Heart right ventricle (tissue), 16 donors: ENCODE data around the gene ACP1. TPM values are rescaled to one million over a fixed set of nuclear protein-coding genes. Genes with fewer than 3 reads are reported as not detected.

Experiments used
- ATAC-seq, 8 donors: fragments of 200-7000 bp; cut with Tn5 transposase; one replicate each; pipeline ENCODE4 v1.9.1; 2020; ENCODE audit warnings: mild to moderate bottlenecking in 8 of 8, moderate library complexity in 8 of 8, moderate number of reproducible peaks in 1 of 8
- DNase-seq, 2 donors: peaks; one replicate each; pipeline ENCODE4 v3.0.0-alpha.2; 2020
- H3K27ac ChIP-seq, 10 donors: fragments of 200-600 bp; sonication (generic) in 2 of 10; one replicate each; pipeline versions ENCODE4 v1.5.0 to v1.8.0; 2020 to 2022; ENCODE audit warnings: mild to moderate bottlenecking in 3 of 10
- H3K27me3 ChIP-seq, 7 donors: fragments of 200-600 bp; one replicate each; pipeline ENCODE4 v1.8.0; 2021 to 2022; ENCODE audit warnings: mild to moderate bottlenecking in 2 of 7
- H3K36me3 ChIP-seq, 9 donors: fragments of 200-600 bp; sonication (generic) in 1 of 9; one replicate each; pipeline versions ENCODE4 v1.5.0 to v1.8.0; 2020 to 2022; ENCODE audit warnings: mild to moderate bottlenecking in 2 of 9
- H3K4me1 ChIP-seq, 9 donors: fragments of 200-600 bp; sonication (generic) in 1 of 9; one replicate each; pipeline versions ENCODE4 v1.5.0 to v1.8.0; 2020 to 2022; ENCODE audit warnings: mild to moderate bottlenecking in 4 of 9
- H3K4me3 ChIP-seq, 10 donors: fragments of 200-600 bp; sonication (generic) in 2 of 10; one replicate each; pipeline versions ENCODE4 v1.5.0 to v1.8.0; 2020 to 2022; ENCODE audit warnings: mild to moderate bottlenecking in 7 of 10, moderate library complexity in 2 of 10
- H3K9me3 ChIP-seq, 11 donors: fragments of 200-600 bp in 10 of 11; sonication (generic) in 2 of 11; one replicate each; pipeline versions ENCODE4 v1.5.0 to v1.8.0; 2013 to 2022; ENCODE audit warnings: mild to moderate bottlenecking in 2 of 11, control low read depth in 1 of 11, moderate library complexity in 1 of 11
- CTCF ChIP-seq, 9 donors: fragments of 200-600 bp; sonication (generic) in 2 of 9; IDR thresholded peaks; one replicate each; pipeline versions ENCODE4 v1.5.0 to v1.8.0; 2021 to 2022; ENCODE audit warnings: antibody characterized with exemption in 9 of 9, mild to moderate bottlenecking in 5 of 9, moderate library complexity in 1 of 9
- WGBS, 2 donors: extraction: QIAGEN DNeasy Blood & Tissue Kit; methylation state at CpG; one replicate each; pipeline ENCODE4 v1.1.7; 2013; ENCODE audit warnings: inconsistent platforms in 1 of 2; 5-methylcytosine and 5-hydroxymethylcytosine counted together
- intact Hi-C, 10 donors: fragments of 100-400 bp; cut with DNase I; formaldehyde crosslinking; loops; one replicate each; pipeline versions ENCODE4 v1.11.1 to v1.14.2; 2022
- polyA plus RNA-seq, 2 donors: library from polyadenylated mRNA; stranded (reverse); fragments of 200-250 nt; gene quantifications; one replicate each; pipeline ENCODE4 v1.2.3, GENCODE V29; 2013
- total RNA-seq, 10 donors: library from RNA; stranded (reverse); fragmentation: NEBNext Ultra II Directional in 3 of 10; extraction: Animal tissue kit (Norgen Biotek cat#: 25700) in 3 of 10; gene quantifications; one replicate each; pipeline versions ENCODE4 v1.2.1 to v1.2.4, GENCODE V29; 2021 to 2023
- donor health status: Arrhythmogenic right ventricular cardiomyopathy.
- donor health status: ischemic (EF 13 %, LVEDD 7.1; RV severe dilation, severe dysfunction).
- donor health status: healthy with polysubstance abuse.
- donor health status: DM: no; HTN: yes; CAD: no.
- donor health status: DM: no; HTN: no; CAD: no.
- donor health status: ischemic (EF 25% LVEDD 6.9; RV normal size, moderate dysfunction).
- donor health status: ischemic (EF 25% LVEDD 5.7; RV mildly dilated, moderate dysfunction).
- donor health status: healthy.
- donor health status: DM: yes; HTN: yes; CAD: no.
- donor health status: Ischemic cardiomyopathy.
- donor health status: ischemic (EF 35%, LVEDD 5.7; RV mildly dilated, moderate dysfunction).
- donor health status: nonischemic (EF 11% LVEDD 7.7; RV severe dilation, severe dysfunction).
- donor health status: DM: yes; HTN: yes; CAD: no.
- donor health status: PGD.
- donor health status: ischemic (EF 29% LVEDD 5.4; RV normal size, mild dysfunction).
- donor health status: nonischemic (EF 23%, LVEDD 6.1; RV moderate dilation, normal function).

Gene ACP1
- total and polyA plus RNA-seq, 12 donors, result 38.3 to 87.7 (median 65.2) TPM

GRCh38 chr2:257842-258241 lies 6.9 kb upstream of the ACP1 start:
- intact Hi-C loops, result loop anchor here in 1 of 10 donors (10.0 kb wide), 1 partner anchor 377 kb away; no protein-coding TSS in a partner anchor
- Histone ChIP-seq H3K27me3 (no peaks in the 10 kb centered on the region), H3K4me1 (no peaks in the 10 kb centered on the region), H3K9me3 (peaks cover 0 to 34% (median 8%) of the 10 kb centered on the region in 11 donors), H3K36me3 (peaks cover 0 to 4% (median 0%) of the 10 kb centered on the region in 9 donors), H3K27ac (no peak overlapping the region), H3K4me3 (no peak overlapping the region)
- DNase-seq, result no peak
- ATAC-seq, result no peak
- 93 to 99% methylated on average over 2 of the region's 2 CpGs for WGBS, 2 donors
- TF ChIP-seq CTCF (IDR thresholded peaks at IDR 0.05), result no peak

GRCh38 chr2:258933-259332 lies 5.8 kb upstream of the ACP1 start:
- intact Hi-C loops, result loop anchor here in 1 of 10 donors (10.0 kb wide), 1 partner anchor 376 kb away; no protein-coding TSS in a partner anchor
- DNase-seq (no peak), ATAC-seq (no peak)
- peaks cover 0 to 4% (median 0%) of the 10 kb centered on the region in 9 donors for H3K36me3 ChIP-seq
- H3K27me3 ChIP-seq, result no peaks in the 10 kb centered on the region
- TF ChIP-seq CTCF (IDR thresholded peaks at IDR 0.05), result no peak
- H3K9me3 ChIP-seq, result peaks cover 0 to 34% (median 8%) of the 10 kb centered on the region in 11 donors
- no peak overlapping the region for H3K27ac ChIP-seq
- whole genome bisulfite sequencing, 2 donors, result 91 to 94% methylated on average over 3 of the region's 3 CpGs
- no peak overlapping the region for H3K4me3 ChIP-seq
- peaks cover 3 to 10% (median 8%) of the 10 kb centered on the region in 9 donors for H3K4me1 ChIP-seq

GRCh38 chr2:259789-260331 lies 4.9 kb upstream of the ACP1 start:
- Histone ChIP-seq H3K4me1 (peaks cover 6 to 13% (median 9%) of the 10 kb centered on the region in 9 donors), H3K27ac (no peak overlapping the region), H3K27me3 (no peaks in the 10 kb centered on the region), H3K36me3 (peaks cover 0 to 4% (median 0%) of the 10 kb centered on the region in 9 donors), H3K9me3 (peaks cover 0 to 34% (median 8%) of the 10 kb centered on the region in 11 donors), H3K4me3 (no peak overlapping the region)
- no peak for TF ChIP-seq CTCF (IDR thresholded peaks at IDR 0.05)
- ATAC-seq (no peak), DNase-seq (no peak)
- intact Hi-C loops, result loop anchor here in 1 of 10 donors (10.0 kb wide), 1 partner anchor 375 kb away; no protein-coding TSS in a partner anchor
- WGBS, 2 donors, result 98 to 100% methylated on average over 2 of the region's 2 CpGs

GRCh38 chr2:260507-261161 lies 4.1 kb upstream of the ACP1 start:
- no peak for TF ChIP-seq CTCF (IDR thresholded peaks at IDR 0.05)
- ATAC-seq, result no peak
- no peak for DNase-seq
- intact Hi-C loops, result no loop called here
- no peak overlapping the region for H3K27ac ChIP-seq
- WGBS, 2 donors, result 77 to 81% methylated on average over 6 of the region's 6 CpGs
- H3K4me3 ChIP-seq, result no peak overlapping the region
- peaks cover 0 to 4% (median 0%) of the 10 kb centered on the region in 9 donors for H3K36me3 ChIP-seq
- no peaks in the 10 kb centered on the region for H3K27me3 ChIP-seq
- H3K4me1 ChIP-seq, result peaks cover 8 to 18% (median 14%) of the 10 kb centered on the region in 9 donors
- H3K9me3 ChIP-seq, result peaks cover 0 to 34% (median 8%) of the 10 kb centered on the region in 11 donors
